Esophagus (tissue), 2 donors: ENCODE results near the gene SLC17A7. TPM values are rescaled to one million over a fixed set of nuclear protein-coding genes. Genes with fewer than 3 reads are reported as not detected.

Source experiments
- H3K27ac ChIP-seq, 2 donors: one replicate each; pipeline ENCODE4 v1.5.1; 2013; ENCODE audit warnings: low read depth in 2 of 2, mild to moderate bottlenecking in 2 of 2, inconsistent platforms in 1 of 2, low read length in 1 of 2, moderate library complexity in 1 of 2
- H3K27me3 ChIP-seq, 2 donors: one replicate each; pipeline ENCODE4 v1.6.1; 2013; ENCODE audit warnings: low read length in 2 of 2, control low read depth in 1 of 2, mild to moderate bottlenecking in 1 of 2; ENCODE audit not compliant: insufficient read depth in 2 of 2, control insufficient read depth in 1 of 2
- H3K36me3 ChIP-seq, 2 donors: one replicate each; pipeline ENCODE4 v1.6.1; 2013; ENCODE audit warnings: low read length in 1 of 2; ENCODE audit not compliant: control insufficient read depth in 2 of 2, insufficient read depth in 2 of 2
- H3K4me1 ChIP-seq, 2 donors: one replicate each; pipeline ENCODE4 v1.6.1; 2013; ENCODE audit warnings: low read length in 1 of 2; ENCODE audit not compliant: control insufficient read depth in 2 of 2, insufficient read depth in 2 of 2
- H3K4me3 ChIP-seq, 2 donors: one replicate each; pipeline ENCODE4 v1.5.1; 2013; ENCODE audit warnings: low read length in 2 of 2, mild to moderate bottlenecking in 2 of 2, low read depth in 1 of 2, moderate library complexity in 1 of 2
- H3K9me3 ChIP-seq, 2 donors: one replicate each; pipeline ENCODE4 v1.6.1; 2013; ENCODE audit warnings: mild to moderate bottlenecking in 2 of 2, low read depth in 1 of 2, low read length in 1 of 2, moderate library complexity in 1 of 2; ENCODE audit not compliant: control insufficient read depth in 2 of 2, insufficient read depth in 1 of 2
- WGBS, 2 donors: extraction: QIAGEN DNeasy Blood & Tissue Kit; methylation state at CpG; one replicate each; pipeline ENCODE4 v1.1.7; 2013; 5-methylcytosine and 5-hydroxymethylcytosine counted together
- polyA plus RNA-seq, 2 donors: library from polyadenylated mRNA; stranded (reverse); fragments of 200-250 nt; gene quantifications; one replicate each; pipeline ENCODE4 v1.2.3, GENCODE V29; 2013
- donor health status: healthy with polysubstance abuse.
- donor health status: Bipolar disorder and iron deficiency.

The SLC17A7 gene
- polyA plus RNA-seq, 2 donors, result 0.28 to 0.29 TPM

- peaks cover 0 to 7% of the 10 kb centered on the region in 2 donors for H3K9me3 ChIP-seq
- no peak overlapping the region for H3K27ac ChIP-seq
- peaks cover 0 to 6% of the 10 kb centered on the region in 2 donors for H3K4me1 ChIP-seq
- no peaks in the 10 kb centered on the region for H3K36me3 ChIP-seq
- no peak overlapping the region for H3K4me3 ChIP-seq
- 68 to 72% methylated on average over 28 of the region's 28 CpGs for WGBS, 2 donors
- H3K27me3 ChIP-seq, result peaks cover 0 to 21% of the 10 kb centered on the region in 2 donors
These were observed 10.5 kb downstream of the SLC17A7 start for GRCh38 chr19:49430678-49431329.

- WGBS, 2 donors, result 76 to 79% methylated on average over 8 to 9 of the region's 9 CpGs
These were observed 11.1 kb downstream of the SLC17A7 start for GRCh38 chr19:49430172-49430677.

GRCh38 chr19:49428547-49429451 is 12.5 kb downstream of the SLC17A7 start:
- WGBS, 2 donors, result 18% methylated on average over 29 of the region's 29 CpGs
- H3K9me3 ChIP-seq, result peaks cover 0 to 7% of the 10 kb centered on the region in 2 donors
- peaks cover 0 to 6% of the 10 kb centered on the region in 2 donors for H3K4me1 ChIP-seq
- no peak overlapping the region for H3K27ac ChIP-seq
- H3K4me3 ChIP-seq, result no peak overlapping the region
- peaks cover 0 to 32% of the 10 kb centered on the region in 2 donors for H3K27me3 ChIP-seq
- H3K36me3 ChIP-seq, result no peaks in the 10 kb centered on the region

More at GRCh38 chr19:49430172-49430677, 11.1 kb downstream of the SLC17A7 start:
- Histone ChIP-seq H3K27ac (no peak overlapping the region), H3K4me1 (peaks cover 0 to 6% of the 10 kb centered on the region in 2 donors), H3K9me3 (peaks cover 0 to 7% of the 10 kb centered on the region in 2 donors), H3K27me3 (peaks cover 0 to 24% of the 10 kb centered on the region in 2 donors), H3K4me3 (no peak overlapping the region), H3K36me3 (no peaks in the 10 kb centered on the region)

- Histone ChIP-seq H3K9me3 (peaks cover 0 to 7% of the 10 kb centered on the region in 2 donors), H3K27me3 (peaks cover 0 to 30% of the 10 kb centered on the region in 2 donors), H3K4me3 (no peak overlapping the region), H3K27ac (no peak overlapping the region), H3K4me1 (peaks cover 0 to 6% of the 10 kb centered on the region in 2 donors), H3K36me3 (no peaks in the 10 kb centered on the region)
- WGBS, 2 donors, result 2% methylated on average over 45 of the region's 45 CpGs
These were observed 13.3 kb downstream of the SLC17A7 start for GRCh38 chr19:49427855-49428546.

GRCh38 chr19:49427339-49427738 is 14.0 kb downstream of the SLC17A7 start:
- Histone ChIP-seq H3K27me3 (peaks cover 0 to 36% of the 10 kb centered on the region in 2 donors), H3K9me3 (peaks cover 0 to 7% of the 10 kb centered on the region in 2 donors), H3K4me3 (no peak overlapping the region), H3K36me3 (no peaks in the 10 kb centered on the region), H3K27ac (no peak overlapping the region), H3K4me1 (peaks cover 2 to 9% of the 10 kb centered on the region in 2 donors)
- 50 to 53% methylated on average over 12 of the region's 12 CpGs for WGBS, 2 donors

- Histone ChIP-seq H3K27ac (no peak overlapping the region), H3K9me3 (no peaks in the 10 kb centered on the region), H3K4me3 (no peak overlapping the region), H3K36me3 (no peaks in the 10 kb centered on the region), H3K27me3 (peaks cover 0 to 34% of the 10 kb centered on the region in 2 donors), H3K4me1 (peaks cover 2 to 14% of the 10 kb centered on the region in 2 donors)
- WGBS, 2 donors, result 3 to 5% methylated on average over 30 of the region's 30 CpGs
These were observed 15.3 kb downstream of the SLC17A7 start for GRCh38 chr19:49425922-49426592.

- H3K9me3 ChIP-seq, result no peaks in the 10 kb centered on the region
- peaks cover 0 to 34% of the 10 kb centered on the region in 2 donors for H3K27me3 ChIP-seq
- H3K36me3 ChIP-seq, result no peaks in the 10 kb centered on the region
- H3K4me1 ChIP-seq, result peaks cover 2 to 16% of the 10 kb centered on the region in 2 donors
- WGBS, 2 donors, result 45 to 55% methylated on average over 7 of the region's 7 CpGs
- no peak within 1 kb of the TSS for H3K27ac ChIP-seq
- H3K4me3 ChIP-seq, result no peak within 1 kb of the TSS
These were observed 16.1 kb downstream of the SLC17A7 start, which contains the start of gene GFY for GRCh38 chr19:49425178-49425577. GFY (plus strand) TSS chr19:49425388; CDS start chr19:49426431, 1,043 bp downstream.

- Histone ChIP-seq H3K4me1 (peaks cover 2 to 16% of the 10 kb centered on the region in 2 donors), H3K4me3 (no peak overlapping the region), H3K27ac (no peak overlapping the region), H3K27me3 (peaks cover 0 to 34% of the 10 kb centered on the region in 2 donors), H3K36me3 (no peaks in the 10 kb centered on the region), H3K9me3 (no peaks in the 10 kb centered on the region)
- WGBS, 2 donors, result 6 to 17% methylated on average over 3 of the region's 3 CpGs
These were observed 17.4 kb downstream of the SLC17A7 start for GRCh38 chr19:49423985-49424303.
